Right ventricle myocardium superior (tissue), 1 donor: Measurements from ENCODE around the gene LRIF1. TPM values are rescaled to one million over a fixed set of nuclear protein-coding genes. Genes with fewer than 3 reads are reported as not detected.

Experiments used
- ATAC-seq: fragments of 200-7000 bp; cut with Tn5 transposase; one replicate; pipeline ENCODE4 v1.9.1; 2020; ENCODE audit warnings: mild to moderate bottlenecking; ENCODE audit not compliant: poor library complexity
- DNase-seq: peaks from one replicate; pipeline ENCODE4 v3.0.0-alpha.2; 2020
- intact Hi-C: fragments of 100-400 bp; cut with DNase I; formaldehyde crosslinking; loops from one replicate; pipeline ENCODE4 v1.11.2; 2022
- total RNA-seq: library from RNA; stranded (reverse); fragmentation: NEBNext Ultra II Directional; extraction: Animal tissue kit (Norgen Biotek cat#: 25700); gene quantifications from one replicate; pipeline ENCODE4 v1.2.1, GENCODE V29; 2021
- donor health status: DM: no; HTN: yes; CAD: no; lungs with severe emphysema.

The LRIF1 gene
- total RNA-seq, 1 donor from 2014 or later = 16.7 TPM

- no peak for ATAC-seq
- intact Hi-C loops = no loop called here
- no peak for DNase-seq
Observed at GRCh38 chr1:110902820-110903463, 60.8 kb downstream of the LRIF1 start.

- DNase-seq (no peak), ATAC-seq (no peak)
- intact Hi-C loops = no loop called here
Observed at GRCh38 chr1:110899458-110899843, 64.3 kb downstream of the LRIF1 start.

- ATAC-seq (no peak), DNase-seq (no peak)
- intact Hi-C loops = no loop called here
Observed at GRCh38 chr1:110898734-110899457, 64.8 kb downstream of the LRIF1 start.

- intact Hi-C loops = no loop called here
- ATAC-seq (no peak), DNase-seq (no peak)
Observed at GRCh38 chr1:110897681-110898080, 66.0 kb downstream of the LRIF1 start.

Other genes with a start within 250 kb of the LRIF1 start
- 12.3 TPM for gene CD53, start 90.8 kb downstream of the LRIF1 start, total RNA-seq
- gene DRAM2, start 176.2 kb upstream of the LRIF1 start, total RNA-seq = 38.6 TPM
- gene CEPT1, start 176.3 kb upstream of the LRIF1 start, total RNA-seq = 11.6 TPM
- gene DENND2D, start 236.7 kb upstream of the LRIF1 start, total RNA-seq = 3.0 TPM